HG03280 (cell line): ENCODE measurements around the gene NREP.

Source experiments
- ATAC-seq: cut with Tn5 transposase; IDR thresholded peaks from one replicate; pipeline ENCODE4 v1.9.1; 2021; ENCODE audit warnings: mild to moderate bottlenecking, moderate library complexity; ENCODE audit not compliant: unreplicated experiment

Gene NREP

DNA sequence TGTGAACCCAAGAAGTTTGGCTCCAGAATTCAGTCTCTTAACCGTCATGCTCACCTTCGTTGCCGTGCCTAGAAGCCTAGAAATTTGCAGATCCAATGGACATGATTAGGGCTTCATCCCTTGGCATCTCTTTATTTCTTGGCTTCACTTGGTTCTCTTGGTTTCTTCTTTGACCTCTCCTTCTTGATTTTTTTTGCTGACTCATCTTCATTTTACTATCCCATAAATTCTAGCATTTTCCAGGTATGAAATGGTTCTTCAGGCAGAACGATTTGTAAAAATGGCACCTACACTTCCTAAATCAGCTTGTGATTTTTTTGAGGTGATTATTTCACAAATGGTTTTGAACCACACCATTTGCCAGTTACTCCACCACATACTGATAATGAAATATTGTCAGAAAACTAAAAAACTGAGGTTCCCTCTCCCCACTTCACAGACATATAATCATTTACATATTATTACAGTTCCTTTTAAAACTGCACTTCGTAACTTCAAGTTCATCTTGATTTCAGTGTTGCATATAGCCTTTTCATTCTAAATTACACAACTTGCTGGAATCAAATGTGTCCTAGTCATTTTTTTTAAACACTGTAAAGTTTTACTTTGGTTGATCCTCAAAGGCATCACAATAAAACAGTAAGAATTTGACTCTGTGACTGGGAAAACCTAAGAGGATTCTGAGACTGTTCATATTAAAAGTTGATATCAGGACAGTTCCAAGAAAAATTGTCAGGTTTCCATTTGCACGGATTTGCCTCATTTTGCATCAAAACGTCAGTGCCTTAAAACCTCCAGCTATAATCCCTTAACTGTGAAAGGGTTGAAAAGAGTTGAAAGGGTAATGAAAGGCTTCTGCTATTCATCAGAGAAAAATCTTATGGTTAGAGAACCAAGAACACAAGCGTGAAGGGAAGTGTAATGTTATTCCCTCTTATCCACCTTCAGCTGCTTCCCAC, 8.9 kb upstream of the NREP start:
- ATAC-seq = no peak

DNA sequence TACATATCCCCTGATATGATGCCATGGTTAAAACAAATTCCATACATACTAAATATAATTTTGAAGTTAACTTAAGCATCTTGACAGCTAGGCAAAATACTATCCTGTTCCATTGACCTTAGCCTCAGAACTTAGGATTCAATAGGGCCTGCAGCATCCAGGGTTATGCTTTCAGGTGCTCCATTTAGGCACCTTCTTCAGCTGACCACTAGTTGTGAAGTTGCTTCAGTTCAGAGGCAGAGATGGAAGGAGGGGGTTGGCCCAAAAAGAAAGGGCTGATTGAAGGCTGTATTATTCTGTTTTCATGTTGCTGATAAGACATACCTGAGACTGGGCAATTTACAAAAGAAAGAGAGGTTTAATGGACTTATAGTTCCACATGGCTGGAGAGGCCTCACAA, 7.0 kb upstream of the NREP start:
- no peak for ATAC-seq

DNA sequence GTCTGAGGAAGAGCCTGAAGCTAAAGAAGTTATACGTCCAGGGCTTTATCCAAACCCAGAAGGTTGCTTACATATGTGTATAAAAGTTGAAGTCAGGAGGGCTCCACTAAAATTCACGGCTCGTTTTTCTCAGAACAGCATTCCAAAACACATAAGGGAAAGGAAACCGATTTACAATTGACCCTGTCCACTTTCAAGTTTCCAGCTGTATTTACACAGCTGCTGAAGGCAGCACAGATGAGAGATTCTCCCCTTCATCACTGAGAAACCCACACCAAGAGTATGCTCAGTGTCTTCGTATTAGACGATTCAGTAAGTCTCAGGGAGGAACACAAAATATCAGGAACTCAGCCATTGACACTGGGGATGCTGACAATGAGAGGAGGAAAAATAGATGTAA, 5.9 kb upstream of the NREP start:
- ATAC-seq = no peak

DNA sequence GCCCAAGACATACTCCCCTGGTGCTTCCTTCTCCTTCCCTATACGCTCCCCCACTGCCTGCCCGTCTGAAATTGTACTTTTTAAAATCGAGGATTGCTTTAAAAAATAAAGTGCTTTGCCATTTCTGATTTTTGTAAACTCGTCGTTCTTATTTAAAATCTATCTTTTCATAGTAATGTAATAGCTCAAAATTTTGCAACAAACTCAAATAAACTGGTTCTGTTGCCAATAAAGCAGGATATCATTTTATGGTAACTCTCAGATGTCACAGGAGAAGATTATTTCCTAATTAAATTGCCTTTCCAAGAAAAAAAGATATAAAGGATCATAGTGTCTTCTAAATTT, 1.3 kb upstream of the NREP start:
- no peak for ATAC-seq

DNA sequence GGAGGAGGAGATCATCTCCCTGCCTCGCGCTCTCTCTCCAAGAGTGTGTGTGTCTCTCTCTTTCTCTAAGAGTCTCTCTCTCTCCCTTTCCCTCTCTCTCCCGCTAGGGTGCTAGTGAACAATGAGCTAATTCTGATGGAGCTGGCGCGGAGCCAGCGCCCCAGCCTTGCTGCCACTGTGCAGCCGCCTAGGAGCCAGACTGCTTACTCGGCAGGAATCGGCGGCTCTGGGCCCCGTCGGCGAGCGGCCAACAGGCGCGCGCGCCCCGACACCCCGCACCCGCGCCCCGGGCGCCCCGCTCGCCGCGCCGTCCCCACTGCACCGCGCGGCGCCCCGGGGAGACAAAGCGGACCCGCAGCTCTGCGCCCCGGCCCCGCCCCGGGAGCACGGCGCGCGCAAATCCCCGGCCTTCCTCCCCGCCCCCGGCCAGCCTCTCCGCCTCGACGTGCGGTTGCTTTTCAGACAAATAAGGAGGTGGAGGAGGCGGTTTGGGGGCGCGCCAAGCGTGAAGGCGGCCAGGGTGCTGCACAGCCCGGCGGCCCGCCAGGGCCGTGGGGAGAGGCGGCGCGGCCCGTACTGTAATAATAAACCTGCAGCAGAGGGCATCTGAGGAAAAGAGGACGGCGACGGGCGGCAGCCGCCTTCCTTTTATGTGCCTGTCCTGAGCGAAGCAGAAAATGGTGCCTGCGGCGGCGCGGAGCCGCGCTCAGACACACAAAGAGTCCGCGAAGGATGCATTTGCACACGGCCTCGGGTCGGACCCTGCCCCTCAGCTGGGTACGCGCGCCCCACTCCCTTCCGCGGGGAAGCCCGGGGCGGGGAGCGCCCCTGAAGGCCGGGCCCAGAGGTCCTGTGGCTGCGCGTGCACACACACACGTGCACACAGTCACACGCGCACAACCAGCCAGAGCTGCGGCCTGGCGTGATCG, 625 bp upstream of the NREP start:
- peak; percentile 83 for ATAC-seq

DNA sequence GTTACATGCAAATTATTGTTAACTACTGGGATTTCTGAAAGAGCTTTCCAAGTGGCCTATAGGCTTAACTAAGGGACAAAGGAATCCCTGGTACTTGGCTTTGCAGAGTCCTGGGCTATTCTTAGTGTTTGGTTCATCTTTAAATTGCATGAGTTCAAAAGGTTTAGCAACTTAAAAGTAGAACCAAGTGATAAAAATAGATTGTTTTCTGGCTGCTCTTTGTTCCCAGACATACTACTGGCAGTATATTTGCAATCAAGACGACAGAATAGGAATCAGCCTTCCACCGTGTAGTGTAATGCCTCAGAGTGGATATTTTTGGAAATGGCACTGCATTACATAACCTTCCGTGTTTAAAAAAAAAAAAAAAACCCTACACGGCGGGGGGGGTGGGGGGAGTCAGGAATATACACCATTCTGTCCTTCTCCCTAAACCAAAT, 1.0 kb downstream of the NREP start:
- no peak for ATAC-seq

DNA sequence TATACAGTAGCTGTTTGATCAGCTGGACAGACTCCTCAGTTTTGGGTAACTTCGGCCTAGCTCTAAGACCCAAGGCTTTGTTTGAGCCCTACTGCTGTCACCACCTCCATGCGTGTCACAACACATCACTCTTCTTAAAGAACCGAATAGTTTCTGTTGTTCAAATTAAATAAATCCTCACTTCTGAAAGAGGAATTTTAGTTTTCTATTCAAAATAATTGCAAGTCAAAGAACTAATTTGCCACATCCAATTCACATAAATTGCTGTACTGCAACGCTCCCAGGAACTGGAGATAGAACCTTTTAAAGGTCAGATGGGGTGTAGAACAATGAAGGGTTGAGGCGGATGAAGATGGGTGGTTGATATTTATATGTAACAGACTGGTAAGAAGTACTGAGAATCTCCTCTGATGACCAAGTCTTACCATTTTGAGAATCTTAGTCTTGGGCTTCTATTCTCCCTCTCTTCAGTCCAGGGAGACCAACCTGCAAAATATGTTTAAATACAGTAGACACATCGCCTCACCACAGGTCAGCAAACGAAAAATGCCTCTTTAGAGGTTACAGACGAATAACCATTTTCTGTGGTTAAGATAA, 1.6 kb downstream of the NREP start:
- ATAC-seq = no peak

DNA sequence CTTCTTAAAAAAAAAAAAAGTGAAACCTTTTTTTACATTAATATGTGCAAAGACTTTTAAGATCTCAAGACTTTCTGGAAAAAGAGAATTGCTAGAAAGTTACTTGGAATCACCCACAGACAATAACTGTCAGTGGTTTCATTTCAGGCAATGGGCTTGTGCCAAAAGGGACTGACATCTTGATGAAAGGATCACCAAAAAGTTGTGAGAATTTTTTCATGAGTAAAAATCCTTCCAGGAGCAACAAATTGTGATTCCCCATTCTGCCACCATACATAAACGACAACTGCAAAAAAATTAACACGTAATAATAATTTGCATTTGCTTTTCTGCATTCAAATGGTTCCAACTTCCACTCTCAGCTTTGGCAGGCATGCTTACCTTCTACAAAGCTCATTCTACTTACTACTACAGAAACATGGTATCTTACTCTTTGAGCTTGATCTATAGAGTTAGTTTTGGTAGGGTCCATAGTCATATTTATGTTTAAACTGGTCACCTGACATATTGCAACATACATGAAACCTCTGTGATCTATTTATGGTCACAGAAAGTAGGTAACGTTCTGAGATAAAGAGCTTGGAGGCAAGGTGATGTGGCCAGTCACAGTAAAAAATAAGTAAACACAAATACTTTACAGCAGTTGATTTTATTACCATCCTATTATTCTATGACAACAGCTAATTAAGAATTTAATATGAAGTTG, 3.0 kb downstream of the NREP start:
- ATAC-seq = no peak

DNA sequence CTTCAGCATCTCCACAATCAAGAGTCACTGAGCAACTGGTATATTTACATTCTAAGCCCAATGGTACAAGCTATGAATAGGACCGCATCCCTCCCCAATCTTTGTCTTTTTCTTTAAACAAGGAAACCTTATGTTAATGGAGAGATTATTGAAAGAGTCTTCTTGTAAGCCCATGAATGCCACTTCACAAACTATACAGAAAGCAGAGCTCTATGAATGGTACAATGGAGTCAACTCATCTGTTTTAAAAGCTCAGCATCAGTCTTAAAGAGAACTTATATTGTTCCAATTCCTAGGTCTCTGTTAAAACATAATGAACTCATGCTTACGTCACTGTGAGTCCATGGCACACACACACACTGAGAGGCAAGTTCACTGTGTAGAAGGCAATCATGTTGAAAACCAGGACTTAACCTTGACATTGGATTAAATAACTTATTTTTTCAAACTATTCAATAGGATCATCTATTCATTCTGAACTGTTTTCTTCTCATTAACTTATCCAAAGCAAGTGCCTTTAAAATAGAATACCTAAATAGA, 4.5 kb downstream of the NREP start:
- no peak for ATAC-seq

DNA sequence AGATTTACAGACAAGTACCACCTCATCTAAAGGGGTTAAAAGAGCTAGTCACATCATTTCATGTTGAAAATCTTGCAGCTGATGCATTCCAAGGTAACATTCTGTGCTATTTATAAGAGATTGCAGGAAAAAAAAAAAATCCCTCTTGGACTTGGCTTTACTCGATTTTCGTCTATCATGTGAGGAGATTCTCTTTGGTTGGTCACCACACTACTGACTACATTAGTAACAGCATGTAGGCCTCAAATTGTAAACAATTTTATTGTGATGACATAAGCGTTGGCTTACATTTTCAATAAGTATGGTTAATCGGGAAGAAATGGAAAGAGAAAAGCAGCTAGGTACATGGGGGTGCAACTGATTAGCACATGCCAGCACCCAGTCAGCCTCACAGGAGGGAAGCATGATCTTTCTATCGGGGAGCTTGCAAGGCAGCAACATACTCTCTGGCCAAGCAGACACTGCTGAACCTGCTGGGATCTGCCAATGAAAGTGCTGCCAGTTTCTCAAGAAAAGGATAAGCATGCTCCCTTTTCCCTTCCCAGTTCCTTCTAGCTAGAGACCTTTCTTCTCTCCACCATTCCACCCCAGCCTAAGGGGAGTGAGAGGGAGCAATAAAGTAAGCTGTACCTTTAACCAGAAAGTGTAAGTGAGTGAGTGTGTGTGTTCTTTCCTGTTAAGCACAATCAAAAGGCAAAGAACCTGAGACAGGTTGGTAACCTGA, 7.5 kb downstream of the NREP start:
- no peak for ATAC-seq

DNA sequence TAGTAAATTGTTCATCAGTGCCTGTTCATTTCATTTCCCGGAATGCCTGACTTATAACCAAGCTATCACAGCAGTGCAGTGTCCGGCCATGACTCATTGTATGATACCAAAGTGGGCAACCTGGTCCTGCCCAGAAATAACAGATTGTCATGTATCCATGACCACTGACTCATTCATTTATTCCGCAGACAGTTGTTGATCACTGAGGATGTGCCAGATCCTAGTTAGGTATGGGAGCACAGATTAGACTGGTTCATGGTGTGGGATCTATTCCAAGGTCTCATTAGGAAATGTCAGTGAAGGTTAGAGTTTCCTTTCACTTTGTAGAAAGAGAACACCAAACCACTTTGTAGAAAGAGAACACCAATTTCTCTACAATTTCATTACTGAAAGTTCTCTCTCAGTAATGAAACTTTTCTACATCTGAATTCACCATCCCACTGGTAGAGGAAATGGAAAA, 8.7 kb downstream of the NREP start:
- no peak for ATAC-seq

DNA sequence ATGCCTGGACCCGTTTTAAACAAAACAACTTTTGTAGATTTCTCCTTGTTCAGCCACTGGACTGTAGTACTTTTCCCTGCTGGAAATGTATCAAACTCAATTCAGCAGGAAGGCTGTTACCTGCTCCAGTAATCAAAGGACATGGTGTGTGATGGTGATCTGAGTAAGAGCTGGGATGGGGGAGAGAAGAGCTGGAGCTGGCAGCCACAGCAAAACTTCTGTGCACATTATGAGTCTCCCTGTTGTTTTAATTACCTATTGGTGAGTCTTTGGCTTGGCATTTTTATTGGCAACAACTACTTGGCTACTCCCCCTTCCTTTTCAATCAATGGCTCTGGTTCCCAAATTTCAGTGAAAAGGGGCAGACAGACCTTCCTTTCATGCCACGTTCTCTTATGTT, 9.7 kb downstream of the NREP start:
- ATAC-seq = no peak

DNA sequence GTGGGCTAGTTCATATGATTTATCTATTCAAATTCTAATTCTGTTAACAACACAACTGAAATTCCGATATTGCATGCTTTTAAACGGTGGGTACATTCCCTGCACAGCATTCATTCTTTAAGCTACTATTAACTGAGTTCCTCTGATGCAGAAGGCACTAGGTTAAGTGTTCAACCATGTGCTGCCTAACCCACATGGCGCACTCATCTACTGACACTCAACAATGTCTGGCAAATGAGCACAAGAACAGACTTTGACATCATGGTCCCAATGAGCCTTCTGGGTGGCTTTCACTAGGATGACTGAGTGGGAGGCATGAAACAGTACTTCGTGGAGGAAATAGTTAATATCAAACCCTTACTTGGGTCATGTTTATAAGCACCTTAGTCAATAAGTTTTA, 10.2 kb downstream of the NREP start:
- ATAC-seq = no peak

DNA sequence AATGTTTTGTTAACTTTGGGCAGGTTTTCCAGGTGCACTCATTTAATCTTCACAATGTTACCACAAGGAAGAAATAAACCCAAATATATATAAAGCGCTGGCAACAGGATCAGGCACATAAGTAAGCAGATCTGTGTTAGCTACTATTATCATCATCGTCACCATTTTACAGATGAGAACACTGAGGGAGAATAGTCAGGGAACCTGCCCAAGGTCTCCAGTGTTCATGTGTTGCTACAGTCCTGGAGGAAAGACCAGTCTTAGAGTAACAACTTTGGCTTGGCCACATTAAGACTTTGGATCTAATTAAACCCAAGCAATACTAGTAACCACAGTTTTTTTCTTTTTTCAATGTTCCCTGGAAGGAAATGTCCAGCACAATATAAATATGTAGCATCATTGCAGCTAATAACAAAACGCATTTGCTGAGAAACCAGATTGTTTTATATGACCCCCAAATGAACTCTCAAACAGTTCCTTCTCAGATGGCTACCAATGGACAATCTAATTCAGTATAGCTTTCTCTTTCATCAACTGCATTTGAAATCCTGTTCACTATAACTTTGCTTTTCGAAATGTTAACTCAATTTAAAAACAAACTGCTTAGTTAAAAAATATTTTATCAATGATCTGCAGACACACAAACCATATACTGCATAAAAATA, 11.8 kb downstream of the NREP start:
- ATAC-seq = no peak

DNA sequence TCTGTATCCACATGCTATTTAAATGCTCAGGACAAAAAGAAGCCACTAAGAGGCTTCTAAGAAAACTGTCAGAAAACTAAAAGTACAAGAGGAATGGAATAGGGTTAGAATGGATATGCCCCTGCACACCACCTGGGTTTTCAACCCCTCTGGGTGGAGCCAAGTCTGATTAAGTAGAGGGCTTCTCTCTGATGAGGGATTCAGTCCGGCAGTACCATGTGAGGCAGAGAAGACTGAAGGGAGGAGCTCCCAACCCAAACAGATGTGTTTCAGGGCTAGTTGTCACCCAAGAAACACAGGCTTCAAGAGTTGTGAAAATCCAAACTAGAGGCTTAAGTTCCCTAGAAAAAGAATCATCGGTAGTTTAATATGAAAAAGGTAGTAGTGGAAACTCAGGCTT, 12.5 kb downstream of the NREP start:
- ATAC-seq = no peak

DNA sequence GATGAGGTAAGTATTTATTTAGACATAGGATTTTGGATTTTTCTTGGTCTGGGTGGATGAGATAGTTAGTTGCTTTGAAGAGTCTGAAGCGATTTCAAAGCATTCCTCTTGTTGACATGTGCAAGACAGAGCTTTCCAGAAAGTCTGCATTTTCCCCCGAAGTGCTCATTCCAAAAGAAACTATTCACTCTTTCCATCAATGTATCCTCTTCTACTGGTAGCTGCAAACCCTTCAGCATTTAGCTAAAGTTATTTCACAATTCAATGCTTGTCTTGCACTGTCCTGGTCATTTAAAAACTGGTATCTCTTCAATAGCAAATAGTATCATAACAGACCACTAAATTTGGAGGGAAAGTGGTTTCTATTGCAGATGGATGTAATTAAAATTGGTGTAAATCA, 13.0 kb downstream of the NREP start:
- no peak for ATAC-seq

DNA sequence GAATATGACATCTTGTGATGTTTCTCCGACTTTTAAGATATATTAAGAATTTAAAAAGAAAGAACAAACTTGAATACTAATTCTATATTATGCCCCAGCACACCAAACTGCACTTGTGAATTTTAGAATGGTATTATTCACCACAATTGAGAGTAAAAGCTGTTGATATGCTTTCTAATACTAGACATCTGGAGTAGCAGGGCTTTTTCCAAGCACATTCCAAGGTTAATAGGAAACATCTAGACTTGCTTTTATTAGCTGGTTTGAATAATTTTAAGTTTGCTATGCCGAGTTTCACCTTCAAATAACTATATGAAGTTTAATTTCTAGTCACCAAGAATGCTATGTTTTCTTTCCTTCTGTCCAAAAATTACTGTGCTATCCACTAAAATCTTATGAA, 13.5 kb downstream of the NREP start:
- no peak for ATAC-seq

DNA sequence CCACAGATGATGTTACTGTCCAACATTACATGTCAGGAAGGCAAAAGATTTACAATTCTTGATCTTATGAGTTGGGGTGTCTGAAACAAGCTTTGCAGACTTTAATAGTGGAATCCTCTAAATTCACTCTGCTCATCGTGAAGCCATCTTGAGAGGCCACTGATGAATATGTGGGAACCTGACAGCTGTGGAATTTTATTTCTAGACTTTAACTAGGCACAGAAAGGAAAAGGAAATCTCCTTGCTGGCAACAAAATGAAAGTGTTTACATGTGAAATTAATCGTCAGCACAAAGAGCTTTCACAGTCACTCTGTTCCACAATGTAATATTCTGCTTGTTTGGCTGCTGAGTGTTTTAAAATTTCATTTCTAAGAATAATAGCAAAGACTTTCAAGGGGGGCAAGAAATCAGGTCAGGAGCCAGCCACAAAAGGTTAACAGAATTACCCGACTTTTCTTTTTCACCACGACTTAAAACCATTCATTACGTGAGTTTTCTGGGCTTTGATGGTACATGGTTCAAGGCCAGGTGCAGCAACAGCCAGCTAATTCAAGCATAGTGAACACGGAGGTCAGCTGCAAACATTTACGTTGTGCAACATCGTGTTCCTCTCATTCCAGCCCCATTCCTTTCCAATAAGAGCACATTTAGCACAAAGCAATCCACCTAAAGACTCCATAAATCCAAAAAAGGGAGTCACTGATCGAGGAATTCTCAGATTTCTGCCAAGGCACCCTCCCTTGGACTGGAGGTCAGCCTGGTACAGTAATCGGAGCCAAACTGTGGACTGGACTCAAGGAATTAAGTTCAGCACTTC, 14.6 kb downstream of the NREP start:
- ATAC-seq = no peak
